NCI-H187 (cell line): ENCODE measurements around the gene OR5H15.
"Not testable (repeated sequence)": the region's sequence is repeated elsewhere in the genome, so short reads cannot be mapped to it uniquely, and the experiment has no call there.

Experiments used
- DNase-seq, 2 experiments: peaks; one replicate each; lab custom pipeline; 2025; lab: John Stamatoyannopoulos, UW

Gene OR5H15

DNA sequence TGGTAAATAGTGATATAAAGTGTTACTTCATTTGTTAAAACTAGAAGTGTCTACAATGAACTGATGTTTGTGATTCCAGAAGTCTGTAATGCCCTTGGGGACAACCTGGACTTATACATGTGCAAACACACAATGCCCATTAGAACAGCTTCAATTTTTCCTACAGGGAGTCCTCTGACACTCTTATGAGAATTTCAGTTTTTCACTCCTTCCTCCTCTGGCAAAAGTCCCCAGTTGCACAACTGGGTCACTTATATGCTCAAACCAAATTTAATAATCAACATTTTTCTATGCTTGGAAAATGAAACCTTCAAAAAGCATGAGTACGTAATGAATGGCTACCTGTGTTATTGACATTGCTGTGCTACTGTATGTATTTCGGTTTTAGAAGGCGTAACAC lies at the start of gene OR5H15:
TSS of gene OR5H15 (plus strand) at position 301 of the 400 bp plus-strand sequence. CDS start 2,004 bp downstream, outside the sequence.
- DNase-seq: no peak

DNA sequence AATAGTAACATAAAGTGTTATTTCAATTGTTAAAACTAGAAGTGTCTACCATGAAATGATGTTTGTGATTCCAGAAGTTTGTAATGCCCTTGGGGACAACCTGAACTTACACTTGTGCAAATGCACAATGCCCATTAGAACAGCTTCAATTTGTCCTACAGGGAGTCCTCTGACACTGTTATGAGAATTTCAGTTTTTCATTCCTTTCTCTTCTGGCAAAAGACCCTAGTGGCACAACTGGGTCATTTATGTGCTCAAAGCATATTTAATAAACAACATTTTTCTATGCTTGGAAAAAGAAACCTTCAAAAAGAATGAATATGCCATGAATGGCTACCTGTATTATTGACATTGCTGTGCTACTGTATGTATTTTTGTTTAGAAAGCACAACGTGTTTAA lies 36.1 kb upstream of the OR5H15 start, which contains the start of gene OR5H1:
TSS of gene OR5H1 (plus strand) at position 301 of the 400 bp plus-strand sequence. CDS start 1,977 bp downstream, outside the sequence.
- DNase-seq: no peak

DNA sequence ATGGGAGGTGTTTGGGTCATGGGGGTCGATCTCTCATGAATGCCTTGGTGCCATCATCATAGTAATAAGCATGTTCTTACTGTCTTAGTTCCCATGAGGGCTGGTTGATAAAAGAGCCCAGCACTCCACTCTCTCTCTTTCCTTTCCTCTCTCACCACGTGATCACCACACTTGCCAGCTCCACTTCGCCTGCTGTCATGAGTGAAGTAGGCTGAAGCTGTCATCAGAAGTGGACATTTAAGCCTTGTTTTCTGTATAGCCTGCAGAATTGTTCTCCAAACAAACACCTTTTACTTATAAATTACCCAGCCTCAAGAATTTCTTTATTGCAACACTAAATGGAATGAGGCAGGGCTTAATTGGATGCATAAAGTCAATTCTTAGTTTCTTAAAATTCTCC lies 29.9 kb upstream of the OR5H15 start:
- no peak for DNase-seq

DNA sequence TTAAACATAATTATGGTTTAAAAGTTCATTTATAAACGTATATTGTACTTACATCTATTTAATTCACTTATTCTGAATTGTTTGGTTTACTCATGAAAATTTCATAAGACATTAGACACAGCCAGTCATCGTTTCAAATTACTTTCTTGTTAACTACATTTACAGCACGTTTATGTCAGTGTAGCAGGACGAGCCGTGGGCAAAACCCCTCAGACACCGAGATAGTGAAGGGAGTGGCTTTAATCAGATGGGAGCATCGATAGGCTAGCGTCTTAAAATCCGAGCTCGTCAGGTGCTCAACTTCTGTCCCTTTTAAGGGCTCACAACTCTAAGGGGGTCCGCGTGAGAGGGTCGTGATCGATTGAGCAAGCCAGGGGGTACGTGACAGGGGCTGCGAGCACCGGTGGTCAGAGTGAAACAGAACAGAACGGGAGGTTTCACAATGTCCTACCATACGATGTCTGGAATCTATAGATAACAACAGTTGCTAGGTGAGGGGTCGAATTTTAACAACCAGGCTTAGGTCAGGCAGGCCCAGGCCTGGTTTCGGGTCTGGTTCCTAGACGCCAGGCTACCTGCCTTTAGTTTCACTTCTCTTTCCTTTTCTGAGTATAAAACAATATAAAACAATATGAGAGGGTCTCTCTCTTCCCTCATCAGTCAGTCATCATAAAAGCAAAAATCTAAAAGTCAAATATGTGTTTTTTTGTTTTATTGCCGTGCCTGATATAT lies 28.5 kb upstream of the OR5H15 start:
- DNase-seq: not testable (repeated sequence)

DNA sequence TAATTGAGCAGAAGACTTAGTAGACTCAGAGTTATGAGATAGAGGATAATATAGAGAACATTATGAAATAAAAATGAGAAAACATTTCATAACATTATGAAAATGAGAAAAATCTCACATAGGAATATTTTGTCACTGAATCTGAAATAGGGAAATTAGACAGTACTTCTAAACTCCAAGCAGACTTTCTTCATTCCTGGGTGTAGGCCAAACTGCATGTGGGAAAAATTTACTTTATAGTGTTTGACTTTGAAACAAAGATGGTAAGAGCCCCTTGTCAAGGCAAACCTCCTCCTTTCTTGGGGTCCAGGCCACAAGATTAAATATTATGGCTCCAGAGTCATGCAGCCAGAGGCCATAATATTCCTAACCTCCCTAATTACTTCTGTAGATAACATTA lies 26.0 kb upstream of the OR5H15 start:
- no peak for DNase-seq

- DNase-seq: no peak
Measured at GRCh38 chr3:98147179-98147578, 19.3 kb upstream of the OR5H15 start, which contains the start of gene OR5H14. Gene OR5H14, plus strand, starts transcription at chr3:98147479. Its CDS starts 1,907 bp downstream, at chr3:98149386.

DNA sequence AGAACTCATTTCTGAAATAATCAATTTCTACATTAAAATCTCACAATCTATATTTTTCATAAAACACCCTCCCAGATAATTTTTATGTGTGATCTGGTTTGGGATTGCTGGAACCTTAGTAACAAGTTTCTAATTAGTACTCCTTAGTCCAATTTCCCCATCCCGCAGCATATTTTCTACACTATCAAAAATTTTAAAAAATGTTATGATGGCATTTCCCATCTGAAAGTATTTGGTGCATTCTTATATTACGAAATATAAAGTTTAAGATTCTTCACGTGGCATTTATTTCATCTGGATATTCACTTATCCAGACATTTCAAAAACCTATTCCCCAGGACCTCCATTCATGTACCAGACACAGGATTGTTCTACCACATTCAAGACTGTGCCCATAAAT lies 17.7 kb upstream of the OR5H15 start:
- DNase-seq: no peak

DNA sequence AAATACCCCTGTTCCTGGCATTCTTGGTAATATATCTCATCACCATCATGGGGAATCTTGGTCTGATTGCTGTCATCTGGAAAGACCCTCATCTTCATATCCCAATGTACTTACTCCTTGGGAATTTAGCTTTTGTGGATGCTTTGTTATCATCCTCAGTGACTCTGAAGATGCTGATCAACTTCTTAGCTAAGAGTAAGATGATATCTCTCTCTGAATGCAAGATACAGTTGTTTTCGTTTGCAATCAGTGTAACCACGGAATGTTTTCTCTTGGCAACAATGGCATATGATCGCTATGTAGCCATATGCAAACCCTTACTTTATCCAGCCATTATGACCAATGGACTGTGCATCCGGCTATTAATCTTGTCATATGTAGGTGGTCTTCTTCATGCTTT lies 17.0 kb upstream of the OR5H15 start:
- DNase-seq: not testable (repeated sequence)

- DNase-seq: no peak
Measured at GRCh38 chr3:98151241-98151640, 15.3 kb upstream of the OR5H15 start.

GRCh38 chr3:98171071-98171470 lies 4.6 kb downstream of the OR5H15 start:
- no peak for DNase-seq

GRCh38 chr3:98172621-98173020 lies 6.1 kb downstream of the OR5H15 start:
- DNase-seq: no peak

GRCh38 chr3:98180319-98180890 lies 13.9 kb downstream of the OR5H15 start:
- no peak for DNase-seq

GRCh38 chr3:98182196-98182595 lies 15.7 kb downstream of the OR5H15 start:
- DNase-seq: no peak

DNA sequence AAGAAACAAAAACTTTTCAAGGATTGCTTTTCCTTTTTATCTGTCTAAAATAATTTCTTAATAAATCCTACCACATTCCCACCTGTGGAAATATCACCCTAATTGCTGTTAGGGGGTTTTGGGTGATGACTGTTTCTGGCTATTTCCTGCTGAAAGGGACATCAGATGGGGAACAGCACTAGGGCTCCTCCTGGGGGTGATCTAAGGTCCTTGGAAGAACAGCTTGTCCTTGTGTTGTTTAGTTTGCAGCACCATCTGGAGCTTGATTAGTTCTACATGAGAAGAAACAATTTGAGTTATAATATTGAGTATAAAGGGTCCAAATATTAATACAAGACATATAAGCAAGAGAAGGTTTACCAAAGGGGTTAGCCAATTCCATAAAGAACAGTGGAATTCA lies 18.7 kb downstream of the OR5H15 start:
- DNase-seq: no peak

GRCh38 chr3:98188545-98188944 lies 22.0 kb downstream of the OR5H15 start:
- no peak for DNase-seq

DNA sequence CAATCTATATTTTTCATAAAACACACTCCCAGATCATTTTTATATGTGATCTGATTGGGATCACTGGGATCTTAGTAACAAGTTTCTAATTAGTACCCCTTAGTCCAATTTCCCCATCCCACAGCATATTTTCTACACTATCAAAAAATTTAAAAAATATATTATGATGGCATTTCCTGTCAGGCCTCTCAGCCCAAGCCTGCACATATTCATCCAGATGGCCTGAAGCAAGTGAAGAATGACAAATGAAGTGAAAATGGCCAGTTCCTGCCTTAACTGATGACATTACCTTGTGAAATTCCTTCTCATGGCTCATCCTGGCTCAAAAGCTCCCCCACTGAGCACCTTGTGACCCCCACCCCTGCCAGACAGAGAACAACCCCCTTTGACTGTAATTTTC lies 24.4 kb downstream of the OR5H15 start:
- DNase-seq: not testable (repeated sequence)

DNA sequence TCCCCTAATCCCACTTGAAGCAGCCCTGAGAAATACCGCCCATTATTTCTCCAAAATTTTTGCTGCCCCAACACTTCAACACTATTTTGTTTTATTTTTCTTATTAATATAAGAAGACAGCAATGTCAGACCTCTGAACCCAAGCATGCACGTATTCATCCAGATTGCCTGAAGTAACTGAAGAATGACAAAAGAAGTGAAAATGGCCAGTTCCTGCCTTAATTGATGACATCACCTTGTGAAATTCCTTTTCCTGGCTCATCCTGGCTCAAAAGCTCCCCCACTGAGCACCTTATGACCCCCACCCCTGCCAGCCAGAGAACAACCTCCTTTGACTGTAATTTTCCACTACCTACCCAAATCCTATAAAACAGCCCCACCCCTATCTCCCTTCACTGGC lies 29.8 kb downstream of the OR5H15 start:
- DNase-seq: not testable (repeated sequence)

DNA sequence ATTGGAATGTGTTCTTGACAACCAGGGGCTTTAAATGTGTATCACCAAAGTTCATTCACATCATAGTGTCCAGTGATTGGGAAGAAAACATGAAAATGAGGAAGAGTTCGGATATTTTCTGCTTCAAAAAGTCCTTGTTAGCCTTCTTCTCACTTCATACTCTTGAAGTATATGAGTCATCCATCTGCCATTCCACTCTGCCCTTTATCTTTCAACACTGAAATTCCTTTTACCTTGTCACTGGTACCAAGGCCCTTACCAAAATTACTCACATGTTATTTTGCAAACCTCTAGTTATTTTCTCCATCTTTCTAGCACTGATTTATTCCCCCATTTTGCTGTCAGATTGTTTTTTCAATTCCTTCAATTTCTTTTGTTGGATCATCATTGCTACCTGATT lies 32.5 kb downstream of the OR5H15 start:
- no peak for DNase-seq

DNA sequence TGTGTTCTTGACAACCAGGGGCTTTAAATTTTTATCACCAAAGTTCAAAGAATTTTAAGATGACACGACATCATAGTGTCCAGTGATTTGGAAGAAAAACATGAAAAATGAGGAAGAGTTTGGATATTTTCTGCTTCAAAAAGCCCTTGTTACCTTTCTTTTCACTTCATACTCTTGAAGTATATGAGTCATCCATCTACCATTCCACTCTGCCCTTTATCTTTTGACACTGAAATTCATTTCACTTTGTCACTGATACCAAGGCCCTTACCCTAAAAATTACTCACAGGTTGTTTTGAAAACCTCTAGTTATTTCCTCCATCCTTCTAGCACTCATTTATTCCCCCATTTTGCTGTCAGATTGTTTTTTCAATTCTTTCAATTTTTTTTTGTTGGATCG lies 42.7 kb downstream of the OR5H15 start:
- no peak for DNase-seq

- no peak for DNase-seq
Measured at GRCh38 chr3:98213276-98213675, 46.8 kb downstream of the OR5H15 start.

- no peak for DNase-seq
Measured at GRCh38 chr3:98215051-98215450, 48.6 kb downstream of the OR5H15 start.
